Choroid plexus epithelial cell (primary cell): ENCODE data around the gene PCBP3.

ENCODE experiments used
- DNase-seq: peaks from one replicate; pipeline ENCODE4 v3.0.0-alpha.2; 2010; ENCODE audit warnings: low read depth
- H3K4me3 ChIP-seq: 2 replicates; pipeline ENCODE4 v1.5.1; 2011; ENCODE audit warnings: low read depth, mild to moderate bottlenecking, control low read depth, low read length, moderate library complexity
- CTCF ChIP-seq: conservative IDR thresholded peaks from 2 replicates; pipeline ENCODE4 v1.5.1; 2011; ENCODE audit warnings: low read depth, mild to moderate bottlenecking, control low read depth, inconsistent platforms, low read length, moderate library complexity

The PCBP3 gene

DNA sequence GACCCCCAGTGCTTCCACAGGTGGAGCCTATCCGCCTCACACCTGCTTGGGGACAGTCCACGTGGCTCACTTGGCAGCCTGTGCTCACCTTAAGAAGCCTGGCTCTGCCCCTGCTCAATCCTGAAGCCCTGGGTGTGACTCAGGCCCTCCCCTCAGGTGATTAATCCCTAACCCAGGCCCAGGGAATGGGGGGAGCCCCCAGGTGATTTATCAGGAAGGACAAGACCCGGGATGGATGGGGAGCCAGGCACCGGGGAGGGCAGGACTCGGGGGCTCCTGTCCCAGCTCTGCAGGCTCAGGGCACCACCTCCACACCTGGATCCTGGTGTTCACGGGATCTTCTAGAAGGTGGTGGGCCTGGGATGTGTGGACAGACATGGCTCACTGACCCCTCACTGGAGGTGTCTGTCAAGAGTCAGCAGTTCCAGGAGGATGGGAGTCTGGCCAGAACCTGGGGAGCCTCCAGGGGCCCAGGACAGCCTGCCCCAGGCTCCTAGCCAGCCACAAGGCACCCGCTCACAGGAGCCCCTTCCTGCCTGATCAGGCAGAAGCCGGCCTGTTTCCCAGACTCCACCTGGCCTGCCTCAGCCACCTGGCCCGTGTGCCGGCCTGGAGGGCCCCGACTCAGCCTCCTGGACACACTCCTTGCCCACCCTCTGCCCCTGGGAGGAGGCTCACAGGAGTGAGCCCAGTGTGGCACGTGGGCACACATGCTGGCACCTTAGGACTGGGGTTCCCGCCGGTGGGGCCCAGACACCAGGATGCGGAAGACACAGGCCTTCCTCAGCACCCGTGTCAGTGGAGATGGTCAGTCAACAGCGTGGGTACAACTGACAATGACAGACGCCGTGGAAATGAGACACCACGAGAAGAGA lies 299.5 kb downstream of the PCBP3 start:
- DNase-seq, result no peak
- no peak for TF ChIP-seq CTCF
- H3K4me3 ChIP-seq, result no peak overlapping the region

GRCh38 chr21:45943630-45944540 lies 300.4 kb downstream of the PCBP3 start:
- no peak overlapping the region for H3K4me3 ChIP-seq
- no peak for TF ChIP-seq CTCF
- no peak for DNase-seq

DNA sequence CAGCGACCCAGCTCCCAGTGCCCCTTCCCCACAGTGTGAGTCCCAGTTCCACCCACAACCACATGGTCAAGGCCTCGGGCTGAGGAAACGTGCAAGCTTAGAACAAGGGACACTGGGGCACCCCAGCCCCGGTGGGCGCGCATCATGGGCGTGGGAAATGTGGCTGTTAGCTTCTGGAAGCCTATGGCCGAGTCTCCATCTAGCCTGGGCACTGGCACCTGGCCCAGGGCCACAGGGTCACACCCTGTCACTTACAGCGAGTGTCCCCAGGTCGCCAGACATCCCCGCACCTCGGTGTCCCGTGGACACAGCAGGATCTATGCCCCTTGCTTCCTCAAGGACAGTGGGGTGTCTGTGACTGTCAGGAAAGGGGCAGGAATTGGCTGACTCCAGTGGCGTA lies 301.1 kb downstream of the PCBP3 start:
- no peak overlapping the region for H3K4me3 ChIP-seq
- no peak for DNase-seq
- no peak for TF ChIP-seq CTCF

DNA sequence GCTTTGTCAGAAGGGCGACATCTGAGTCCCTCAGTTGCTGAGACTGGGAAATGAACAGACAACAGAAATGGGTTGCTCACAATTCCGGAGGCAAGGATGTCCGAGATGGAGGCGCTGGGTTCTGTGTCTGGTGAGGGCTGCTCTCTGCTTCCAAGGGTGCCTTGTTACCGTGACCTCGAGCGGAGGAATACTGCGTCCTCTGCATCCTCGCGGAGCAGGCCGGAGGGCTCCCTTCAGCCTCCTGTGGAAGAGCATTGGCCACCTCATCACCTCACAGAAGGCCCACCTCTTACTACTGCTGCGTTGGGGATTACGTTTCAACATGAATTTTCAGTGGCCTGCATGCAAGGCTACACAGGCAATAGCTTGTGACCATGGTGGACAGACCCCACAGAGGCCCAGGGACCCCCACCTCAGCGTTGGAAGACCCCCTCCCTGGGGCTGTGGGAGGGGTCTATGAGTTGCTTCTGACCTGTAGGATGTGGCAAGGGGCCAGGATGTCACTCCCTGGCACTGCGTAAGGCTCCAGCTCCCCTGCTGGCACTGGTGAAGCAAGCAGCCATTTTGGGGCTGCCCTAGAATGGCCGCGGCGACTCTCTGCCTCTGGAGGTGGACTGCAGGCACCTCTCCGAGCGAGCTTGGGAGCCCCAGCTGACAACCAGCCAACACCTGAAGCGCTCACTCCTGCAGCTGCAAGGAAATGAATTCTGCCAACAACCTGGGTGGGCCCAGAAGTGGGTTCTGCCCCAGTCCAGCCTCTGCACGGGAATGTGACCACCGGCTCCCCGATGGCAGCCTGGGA lies 301.7 kb downstream of the PCBP3 start:
- no peak for DNase-seq
- no peak overlapping the region for H3K4me3 ChIP-seq
- TF ChIP-seq CTCF, result no peak

DNA sequence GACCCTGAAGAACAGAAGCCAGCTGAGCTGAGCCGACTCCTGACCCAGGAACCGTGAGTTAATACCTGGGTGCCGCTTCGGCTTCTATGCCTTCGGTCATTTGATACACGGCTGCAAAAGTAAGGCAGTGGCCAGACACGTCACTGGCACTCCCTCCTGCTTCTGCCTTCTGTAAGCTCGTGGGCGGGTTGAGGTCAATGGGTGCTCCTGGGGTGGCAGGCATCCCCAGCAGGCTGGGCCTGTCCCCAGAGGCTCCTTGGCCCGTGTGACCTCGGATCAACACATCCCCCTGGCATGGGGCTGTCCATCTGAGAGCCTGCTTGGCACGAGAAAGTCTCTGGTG lies 302.3 kb downstream of the PCBP3 start:
- no peak for DNase-seq
- no peak for TF ChIP-seq CTCF
- no peak overlapping the region for H3K4me3 ChIP-seq

- no peak for DNase-seq
- no peak overlapping the region for H3K4me3 ChIP-seq
- no peak for TF ChIP-seq CTCF
Observed at GRCh38 chr21:45947296-45947695, 303.8 kb downstream of the PCBP3 start.
